ENCODE data around the gene ACTR10. TPM values are rescaled to one million over a fixed set of nuclear protein-coding genes. Genes with fewer than 3 reads are reported as not detected.

ACTR10 gene
- polyA plus RNA-seq, 6 donors from 2014 or later: 66.2 to 117 (median 76.6) TPM

GRCh38 chr14:58191763-58192601 is 8.0 kb upstream of the ACTR10 start:
- Mint-ChIP-seq H3K27ac (peak overlapping the region in 1 of 6 donors; percentile 17), H3K36me3 (no peaks in the 10 kb centered on the region), H3K4me1 (no peaks in the 10 kb centered on the region), H3K4me3 (no peak overlapping the region), H3K9me3 (no peaks in the 10 kb centered on the region), H3K27me3 (peaks cover 11 to 39% (median 17%) of the 10 kb centered on the region in 3 donors)
- no peak for DNase-seq
- no peak for ATAC-seq (ENCODE audit: low read depth in 2 of 2)

GRCh38 chr14:58193542-58193941 is 6.4 kb upstream of the ACTR10 start:
- Mint-ChIP-seq H3K27me3 (peaks cover 11 to 34% (median 11%) of the 10 kb centered on the region in 3 donors), H3K27ac (no peak overlapping the region), H3K36me3 (no peaks in the 10 kb centered on the region), H3K9me3 (no peaks in the 10 kb centered on the region), H3K4me1 (no peaks in the 10 kb centered on the region), H3K4me3 (no peak overlapping the region)
- DNase-seq (no peak), ATAC-seq (ENCODE audit: low read depth in 2 of 2) (no peak)

- Mint-ChIP-seq H3K4me3 (peak overlapping the region in 1 of 8 donors; percentile 66), H3K4me1 (peaks cover 14 to 22% (median 16%) of the 10 kb centered on the region in 3 donors), H3K27ac (peak overlapping the region in 1 of 6 donors; percentile 24)
Measured at GRCh38 chr14:58196198-58196597, 3.8 kb upstream of the ACTR10 start.

GRCh38 chr14:58198086-58198485 is 1.9 kb upstream of the ACTR10 start:
- no peak for ATAC-seq (ENCODE audit: low read depth in 2 of 2)
- H3K4me3 Mint-ChIP-seq: peak overlapping the region in 4 of 8 donors; percentile 0 to 97 (median 53)
- H3K27ac Mint-ChIP-seq: peak overlapping the region in 1 of 6 donors; percentile 62

More at GRCh38 chr14:58196198-58196597, 3.8 kb upstream of the ACTR10 start:
- ATAC-seq (ENCODE audit: low read depth in 2 of 2) (no peak), DNase-seq (no peak)
- Mint-ChIP-seq H3K9me3 (no peaks in the 10 kb centered on the region), H3K27me3 (peaks cover 11 to 34% (median 11%) of the 10 kb centered on the region in 3 donors), H3K36me3 (no peaks in the 10 kb centered on the region)

GRCh38 chr14:58200480-58200841 is 512 bp downstream of the ACTR10 start:
- ATAC-seq (ENCODE audit: low read depth in 2 of 2) (peak; percentile 10 to 11), DNase-seq (no peak)
- H3K4me3 Mint-ChIP-seq: peak overlapping the region; percentile 93 to 98 (median 95)
- H3K4me1 Mint-ChIP-seq: peaks cover 18 to 37% (median 20%) of the 10 kb centered on the region in 3 donors
- H3K36me3 Mint-ChIP-seq: no peaks in the 10 kb centered on the region
- H3K27ac Mint-ChIP-seq: peak overlapping the region; percentile 94 to 99 (median 97)
- no peaks in the 10 kb centered on the region for H3K9me3 Mint-ChIP-seq
- H3K27me3 Mint-ChIP-seq: peaks cover 0 to 6% (median 0%) of the 10 kb centered on the region in 3 donors

More at GRCh38 chr14:58198086-58198485, 1.9 kb upstream of the ACTR10 start:
- DNase-seq: no peak
- peaks cover 18 to 37% (median 20%) of the 10 kb centered on the region in 3 donors for H3K4me1 Mint-ChIP-seq
- H3K36me3 Mint-ChIP-seq: no peaks in the 10 kb centered on the region
- peaks cover 0 to 22% (median 0%) of the 10 kb centered on the region in 3 donors for H3K27me3 Mint-ChIP-seq
- no peaks in the 10 kb centered on the region for H3K9me3 Mint-ChIP-seq

GRCh38 chr14:58200846-58201245 is 897 bp downstream of the ACTR10 start:
- H3K36me3 Mint-ChIP-seq: no peaks in the 10 kb centered on the region
- H3K9me3 Mint-ChIP-seq: no peaks in the 10 kb centered on the region
- peak overlapping the region; percentile 94 to 99 (median 97) for H3K27ac Mint-ChIP-seq
- ATAC-seq (ENCODE audit: low read depth in 2 of 2) (no peak), DNase-seq (peak; percentile 3)
- peaks cover 0 to 2% (median 0%) of the 10 kb centered on the region in 3 donors for H3K27me3 Mint-ChIP-seq
- peaks cover 18 to 37% (median 20%) of the 10 kb centered on the region in 3 donors for H3K4me1 Mint-ChIP-seq
- H3K4me3 Mint-ChIP-seq: peak overlapping the region; percentile 93 to 98 (median 95)

- Mint-ChIP-seq H3K4me1 (peaks cover 0 to 5% (median 0%) of the 10 kb centered on the region in 3 donors), H3K27ac (no peak overlapping the region), H3K27me3 (no peaks in the 10 kb centered on the region), H3K36me3 (peaks cover 33 to 34% of the 10 kb centered on the region in 2 donors), H3K4me3 (no peak overlapping the region), H3K9me3 (peaks cover 0 to 2% (median 0%) of the 10 kb centered on the region in 7 donors)
- no peak for DNase-seq
- no peak for ATAC-seq (ENCODE audit: low read depth in 2 of 2)
Measured at GRCh38 chr14:58213176-58213575, 13.2 kb downstream of the ACTR10 start.

- H3K4me1 Mint-ChIP-seq: peaks cover 0 to 5% (median 0%) of the 10 kb centered on the region in 3 donors
- H3K4me3 Mint-ChIP-seq: no peak overlapping the region
- ATAC-seq (ENCODE audit: low read depth in 2 of 2): no peak
- H3K27ac Mint-ChIP-seq: peak overlapping the region in 1 of 6 donors; percentile 85
- peaks cover 28 to 33% of the 10 kb centered on the region in 2 donors for H3K36me3 Mint-ChIP-seq
- no peaks in the 10 kb centered on the region for H3K27me3 Mint-ChIP-seq
- peaks cover 0 to 2% (median 0%) of the 10 kb centered on the region in 7 donors for H3K9me3 Mint-ChIP-seq
- DNase-seq: no peak
Measured at GRCh38 chr14:58215191-58215914, 15.4 kb downstream of the ACTR10 start.

- Mint-ChIP-seq H3K4me3 (no peak overlapping the region), H3K27me3 (no peaks in the 10 kb centered on the region), H3K9me3 (peaks cover 0 to 2% (median 0%) of the 10 kb centered on the region in 7 donors), H3K27ac (no peak overlapping the region), H3K36me3 (peaks cover 24 to 26% of the 10 kb centered on the region in 2 donors), H3K4me1 (peaks cover 0 to 5% (median 0%) of the 10 kb centered on the region in 3 donors)
- DNase-seq: no peak
- no peak for ATAC-seq (ENCODE audit: low read depth in 2 of 2)
Measured at GRCh38 chr14:58216544-58216943, 16.6 kb downstream of the ACTR10 start.

- H3K9me3 Mint-ChIP-seq: no peaks in the 10 kb centered on the region
- no peak for DNase-seq
- H3K4me1 Mint-ChIP-seq: no peaks in the 10 kb centered on the region
- H3K27me3 Mint-ChIP-seq: no peaks in the 10 kb centered on the region
- no peaks in the 10 kb centered on the region for H3K36me3 Mint-ChIP-seq
- H3K4me3 Mint-ChIP-seq: no peak overlapping the region
- H3K27ac Mint-ChIP-seq: no peak overlapping the region
- ATAC-seq (ENCODE audit: low read depth in 2 of 2): no peak
Measured at GRCh38 chr14:58227096-58227819, 27.3 kb downstream of the ACTR10 start.

GRCh38 chr14:58238252-58239243 is 38.6 kb downstream of the ACTR10 start:
- ATAC-seq (ENCODE audit: low read depth in 2 of 2) (peak; percentile 56 to 69), DNase-seq (no peak)
- Mint-ChIP-seq H3K4me1 (peaks cover 8 to 20% (median 13%) of the 10 kb centered on the region in 3 donors), H3K27ac (no peak overlapping the region), H3K9me3 (peaks cover 0 to 4% (median 0%) of the 10 kb centered on the region in 7 donors), H3K27me3 (peaks cover 0 to 4% (median 0%) of the 10 kb centered on the region in 3 donors), H3K36me3 (no peaks in the 10 kb centered on the region), H3K4me3 (no peak overlapping the region)
